HG02981 (cell line): ENCODE results near the gene CENPM.
"Not testable (repeated sequence)": the region's sequence is repeated elsewhere in the genome, so short reads cannot be mapped to it uniquely, and the experiment has no call there.

Experiments
- ATAC-seq: cut with Tn5 transposase; IDR thresholded peaks from one replicate; pipeline ENCODE4 v1.9.1; 2021; ENCODE audit warnings: mild to moderate bottlenecking, moderate library complexity; ENCODE audit not compliant: unreplicated experiment

The CENPM gene

GRCh38 chr22:41966607-41967240 is 19.8 kb upstream of the CENPM start:
- ATAC-seq: no peak

GRCh38 chr22:41966225-41966606 is 19.3 kb upstream of the CENPM start:
- ATAC-seq: no peak

GRCh38 chr22:41964112-41964491 is 17.1 kb upstream of the CENPM start:
- ATAC-seq: no peak

GRCh38 chr22:41963453-41964111 is 16.6 kb upstream of the CENPM start:
- no peak for ATAC-seq

- ATAC-seq: peak; percentile 15
Observed at GRCh38 chr22:41957941-41958556, 11.1 kb upstream of the CENPM start.

- ATAC-seq: no peak
Observed at GRCh38 chr22:41952713-41953112, 5.8 kb upstream of the CENPM start.

- no peak for ATAC-seq
Observed at GRCh38 chr22:41951898-41952474, 5.0 kb upstream of the CENPM start, which contains the start of gene SMIM45. Gene SMIM45 (plus strand): TSS chr22:41952150.

GRCh38 chr22:41949297-41949965 is 2.5 kb upstream of the CENPM start:
- ATAC-seq: no peak

GRCh38 chr22:41948928-41949296 is 2.0 kb upstream of the CENPM start:
- ATAC-seq: not testable (repeated sequence)

- ATAC-seq: no peak
Observed at GRCh38 chr22:41948142-41948541, 1.2 kb upstream of the CENPM start.

GRCh38 chr22:41947424-41948080 is 600 bp upstream of the CENPM start:
- ATAC-seq: no peak

GRCh38 chr22:41943661-41944209 is 3.2 kb downstream of the CENPM start:
- ATAC-seq: no peak

GRCh38 chr22:41940832-41941765 is 5.9 kb downstream of the CENPM start:
- no peak for ATAC-seq

GRCh38 chr22:41939981-41940831 is 6.7 kb downstream of the CENPM start:
- ATAC-seq: peak; percentile 49

- ATAC-seq: no peak
Observed at GRCh38 chr22:41936894-41937169, 10.1 kb downstream of the CENPM start.

GRCh38 chr22:41935509-41935908 is 11.4 kb downstream of the CENPM start:
- no peak for ATAC-seq

GRCh38 chr22:41935015-41935351 is 12.0 kb downstream of the CENPM start:
- no peak for ATAC-seq

GRCh38 chr22:41934284-41935014 is 12.5 kb downstream of the CENPM start:
- no peak for ATAC-seq
